ENCODE results near the gene AKAP12. TPM values are rescaled to one million over a fixed set of nuclear protein-coding genes. Genes with fewer than 3 reads are reported as not detected.
A peak's percentile ranks its signal among the peaks of the same experiment; 100 is the strongest.
"Not testable (repeated sequence)": the region's sequence is repeated elsewhere in the genome, so short reads cannot be mapped to it uniquely, and the experiment has no call there.

The AKAP12 gene
- total RNA-seq, 2 donors from 2014 or later, result 9.4 to 25.2 TPM

DNA sequence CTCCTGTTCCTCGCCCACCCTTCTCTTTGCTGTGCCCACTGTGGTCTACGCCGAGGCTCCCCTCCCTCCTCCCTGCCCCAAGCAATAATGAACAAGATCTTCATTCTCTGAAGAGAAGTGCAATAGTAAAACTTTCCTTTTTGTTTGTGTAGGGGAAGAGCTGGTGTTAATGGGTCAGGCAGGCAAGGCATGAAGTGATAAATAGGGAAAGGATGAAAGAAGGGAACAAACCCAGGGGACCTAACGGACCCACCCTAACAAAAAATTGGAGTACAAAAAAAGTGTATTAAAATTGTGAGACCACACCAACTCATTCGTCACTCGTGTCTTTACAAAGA lies 84.7 kb downstream of the AKAP12 start:
- ATAC-seq, result peak; percentile 4
- intact Hi-C loops (cut with DNase I, micrococcal nuclease), result loop anchor here in 1 of 2 donors (5.0 kb wide), 1 partner anchor 307 kb away; no protein-coding TSS in a partner anchor
- DNase-seq, result no peak

DNA sequence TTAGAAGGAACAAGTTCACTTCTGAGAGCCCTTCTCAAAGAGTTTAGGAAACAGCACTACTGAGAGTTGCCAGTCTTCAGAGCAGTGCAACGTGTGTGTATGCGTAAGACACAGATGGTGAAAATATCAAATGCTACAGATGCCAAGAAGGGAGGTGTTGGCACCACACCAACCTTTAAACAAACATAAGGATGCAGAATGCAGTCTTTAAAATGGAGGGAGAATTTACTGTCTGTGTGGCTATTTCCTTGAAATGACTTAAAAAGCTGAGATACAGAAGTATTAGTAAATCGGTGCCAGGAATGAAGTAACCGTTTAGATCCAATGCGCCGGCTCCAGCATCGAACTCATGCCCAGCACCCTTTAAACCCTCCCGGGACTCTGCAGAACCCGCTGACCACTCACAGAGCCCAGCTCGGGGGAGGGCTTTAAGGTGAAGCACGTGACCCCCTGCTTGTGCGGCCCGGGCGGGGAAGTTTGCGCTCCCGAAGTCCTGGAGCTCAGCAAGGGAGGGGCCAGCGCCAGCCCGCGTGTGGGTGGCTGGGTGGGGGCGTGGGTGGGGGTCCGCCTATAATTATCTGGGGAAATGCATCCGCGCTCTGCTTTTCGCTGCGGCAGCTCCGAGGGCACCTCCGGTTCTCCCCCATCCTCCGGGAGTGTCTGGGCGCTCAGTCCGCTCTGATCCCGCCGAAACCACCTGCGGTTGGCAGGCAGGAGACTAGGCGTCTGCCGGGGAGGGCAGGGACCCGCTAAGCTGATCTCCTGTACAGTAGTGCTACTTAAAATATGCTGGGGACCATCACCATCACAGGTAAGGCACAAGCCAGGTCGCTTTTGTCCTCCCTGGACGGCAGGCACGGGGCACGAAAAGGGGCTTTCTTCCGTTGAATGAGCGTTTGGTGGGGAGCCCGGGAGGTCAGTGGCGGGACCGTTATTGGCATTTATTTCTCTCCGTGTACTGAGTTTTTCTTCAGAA lies 85.6 kb downstream of the AKAP12 start:
- ATAC-seq (peak; percentile 78), DNase-seq (peak; percentile 50 to 56)
- intact Hi-C loops (cut with DNase I, micrococcal nuclease), result no loop called here

DNA sequence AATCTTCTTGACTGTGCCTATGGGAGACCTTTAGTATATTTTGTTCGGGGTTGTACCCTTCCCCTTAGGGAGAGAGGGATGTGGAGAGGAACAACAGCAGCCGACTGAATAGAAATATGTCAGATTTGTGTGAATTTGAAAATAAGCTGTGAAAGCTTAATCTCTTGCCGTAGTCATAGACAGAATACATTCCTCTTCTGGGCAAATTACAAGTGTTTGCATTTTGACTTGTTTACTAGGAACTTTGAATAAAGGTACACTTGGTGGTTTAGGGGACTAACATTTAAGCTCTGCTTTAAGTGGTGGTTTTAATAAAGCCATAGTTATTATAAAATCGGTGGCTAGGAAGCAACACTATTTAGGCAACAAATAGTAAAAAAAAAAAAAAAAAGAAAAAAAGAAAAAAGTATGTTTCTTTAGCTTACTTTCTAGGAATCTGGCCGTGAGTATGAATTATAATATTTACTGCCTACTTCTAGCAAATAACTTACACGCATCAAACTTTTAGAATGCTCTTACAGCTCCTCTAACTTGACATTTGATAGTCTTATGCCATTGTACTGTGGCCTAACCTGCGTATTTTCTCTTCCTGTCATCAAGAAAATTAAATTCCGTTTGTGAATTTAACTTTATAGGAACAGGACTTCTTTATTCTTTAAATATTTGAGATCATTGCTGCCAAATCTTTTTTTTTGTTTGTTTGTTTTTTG lies 86.5 kb downstream of the AKAP12 start:
- intact Hi-C loops (cut with DNase I, micrococcal nuclease), result no loop called here
- DNase-seq, result no peak
- ATAC-seq, result no peak

DNA sequence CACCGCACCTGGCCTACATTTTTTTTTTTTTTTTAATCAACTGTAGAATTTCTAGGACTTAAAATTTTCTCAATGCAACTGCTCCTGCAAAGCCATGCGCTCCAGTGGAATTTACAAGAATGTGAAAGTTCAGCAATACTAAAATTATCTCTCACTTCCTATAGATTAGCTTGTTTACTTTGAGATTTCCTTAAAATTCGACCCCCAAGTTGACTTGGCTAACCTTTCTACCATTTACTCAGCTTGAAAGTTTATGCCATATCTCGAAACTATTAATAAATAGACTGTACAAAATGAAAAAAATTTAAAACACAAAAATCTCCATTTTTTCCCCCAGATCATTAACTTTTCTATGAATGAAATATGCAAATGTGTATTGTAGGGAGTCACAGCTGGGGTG lies 87.3 kb downstream of the AKAP12 start:
- intact Hi-C loops (cut with DNase I, micrococcal nuclease), result no loop called here
- DNase-seq (no peak), ATAC-seq (no peak)

- DNase-seq, result no peak
- ATAC-seq, result no peak
- intact Hi-C loops (cut with DNase I, micrococcal nuclease), result loop anchor here (5.0 to 10.0 kb wide), 2 partner anchors 315 to 438 kb away; no protein-coding TSS in a partner anchor
Observed at GRCh38 chr6:151330130-151330696, 90.4 kb downstream of the AKAP12 start.

- ATAC-seq (no peak), DNase-seq (no peak)
- intact Hi-C loops (cut with DNase I, micrococcal nuclease), result loop anchor here in 1 of 2 donors (10.0 kb wide), 1 partner anchor 321 kb away; no protein-coding TSS in a partner anchor
Observed at GRCh38 chr6:151335930-151336329, 96.2 kb downstream of the AKAP12 start.

DNA sequence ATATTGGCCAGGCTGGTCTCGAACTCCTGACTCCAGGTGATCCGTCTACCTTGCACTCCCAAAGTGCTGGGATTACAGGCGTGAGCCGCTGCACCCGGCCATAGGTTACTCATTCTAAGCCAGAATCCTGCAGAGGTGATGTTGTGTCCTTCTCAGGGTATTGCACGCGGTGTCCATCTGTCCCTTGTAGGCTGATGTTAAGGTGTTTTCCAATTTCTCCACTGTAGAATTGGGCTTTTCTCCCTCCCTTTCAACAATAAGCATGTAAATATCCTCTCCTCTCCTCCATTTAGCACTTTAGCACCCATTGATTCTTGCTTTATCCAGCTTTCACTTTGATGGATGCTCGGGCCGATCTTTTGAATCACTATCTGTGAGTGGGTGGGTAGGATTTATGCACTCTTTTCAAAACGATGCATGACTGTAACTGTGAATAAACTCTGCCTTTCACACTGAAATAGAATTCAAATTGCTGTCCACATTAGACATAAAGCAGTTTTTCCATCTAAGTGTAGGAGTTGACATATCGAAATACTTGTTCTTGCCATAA lies 99.0 kb downstream of the AKAP12 start:
- no peak for DNase-seq
- intact Hi-C loops (cut with DNase I, micrococcal nuclease), result loop anchor here in 1 of 2 donors (10.0 kb wide), 1 partner anchor 324 kb away; no protein-coding TSS in a partner anchor
- no peak for ATAC-seq

DNA sequence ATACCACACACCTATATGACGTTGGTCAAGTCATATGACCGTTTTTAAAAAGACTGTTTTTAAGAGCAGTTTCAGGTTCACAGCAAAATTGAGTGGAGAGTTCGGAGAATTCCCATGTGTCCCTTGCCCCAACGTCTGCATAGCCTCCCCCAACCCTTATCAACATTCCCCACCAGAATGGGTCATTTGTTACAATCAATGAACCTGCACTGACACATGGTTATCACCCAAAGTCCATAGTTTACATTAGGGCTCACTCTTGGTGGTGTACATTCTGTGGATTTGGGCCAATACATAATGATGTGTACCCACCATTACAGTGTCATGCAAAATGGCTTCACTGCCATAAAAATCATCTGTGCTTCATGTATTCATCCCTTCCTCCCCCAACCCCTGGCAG lies 99.6 kb downstream of the AKAP12 start:
- ATAC-seq, result no peak
- intact Hi-C loops (cut with DNase I, micrococcal nuclease), result loop anchor here in 1 of 2 donors (10.0 kb wide), 1 partner anchor 325 kb away; no protein-coding TSS in a partner anchor

DNA sequence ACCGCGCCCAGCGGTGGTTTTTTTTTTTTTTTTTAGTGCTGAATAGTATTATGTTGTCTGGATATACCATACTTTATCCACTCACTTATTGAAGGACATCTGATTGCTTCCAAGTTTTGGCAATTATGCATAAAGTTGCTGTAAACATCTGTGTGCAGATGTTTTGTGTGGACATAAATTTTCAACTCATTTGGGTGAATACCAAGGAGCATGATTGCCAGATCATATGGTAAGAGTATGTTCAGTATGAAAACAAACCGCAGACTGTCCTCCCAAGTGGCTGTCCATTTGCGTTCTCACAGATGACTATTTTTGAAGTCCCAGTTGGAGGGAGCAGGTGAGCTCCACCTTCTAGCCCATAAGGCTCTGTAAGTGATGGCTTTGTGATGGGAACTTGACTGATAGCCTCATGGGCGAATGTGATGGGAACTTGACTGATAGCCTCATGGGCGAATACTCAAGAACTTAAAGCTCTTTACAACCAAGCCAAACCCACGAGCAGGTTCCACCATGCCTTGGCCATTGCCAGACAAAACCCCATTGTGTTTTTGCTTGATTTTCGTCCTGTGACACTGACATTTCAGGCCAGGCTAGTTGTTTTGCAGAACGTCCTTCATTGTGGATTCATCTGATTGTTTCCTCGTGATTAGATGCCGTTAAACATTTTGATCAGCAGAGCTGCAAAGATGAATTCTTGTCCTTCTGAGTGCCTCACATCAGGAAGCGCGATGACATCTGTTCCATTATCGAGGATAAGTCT lies 100.6 kb downstream of the AKAP12 start:
- no peak for DNase-seq
- intact Hi-C loops (cut with DNase I, micrococcal nuclease), result no loop called here
- ATAC-seq, result no peak

More for the DNA sequence above, 99.6 kb downstream of the AKAP12 start:
- no peak for DNase-seq

DNA sequence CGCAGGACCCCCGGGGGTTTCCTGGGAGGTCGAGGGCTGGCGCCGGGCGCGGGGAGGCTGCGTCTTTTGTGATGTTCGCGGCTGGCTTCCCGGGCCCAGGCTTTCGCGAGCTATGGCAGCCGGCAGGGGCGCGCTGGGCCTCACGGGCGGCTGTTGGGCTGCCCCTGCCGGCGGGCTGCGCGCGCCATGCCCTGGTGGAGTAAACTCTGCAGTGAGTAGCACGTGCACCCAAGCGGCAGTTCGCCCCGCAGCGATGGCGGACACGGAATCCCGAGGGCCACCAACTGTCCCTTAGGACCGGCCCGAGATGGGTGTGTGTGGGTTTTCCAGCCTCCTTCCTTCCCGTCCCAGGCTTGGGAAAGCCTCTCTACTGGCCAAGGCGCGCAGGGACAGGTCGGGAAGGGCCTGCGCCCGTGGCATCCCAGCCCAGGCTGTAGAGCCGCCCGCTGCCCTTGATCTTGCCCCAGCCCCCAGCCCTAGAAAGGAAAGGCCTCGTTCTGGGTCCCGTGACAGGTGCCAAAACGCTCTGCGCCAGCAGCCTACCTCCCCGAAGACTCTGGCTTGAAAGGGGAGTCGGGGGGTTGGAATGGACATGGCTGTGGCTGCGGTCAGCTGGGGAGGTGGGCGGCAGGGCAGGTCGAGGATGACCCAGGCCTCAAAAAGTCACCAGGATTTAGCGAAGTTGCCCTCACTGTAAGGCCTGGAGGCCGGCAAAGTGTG lies 101.9 kb downstream of the AKAP12 start:
- intact Hi-C loops (cut with DNase I, micrococcal nuclease), result no loop called here
- DNase-seq, result no peak
- ATAC-seq, result no peak

DNA sequence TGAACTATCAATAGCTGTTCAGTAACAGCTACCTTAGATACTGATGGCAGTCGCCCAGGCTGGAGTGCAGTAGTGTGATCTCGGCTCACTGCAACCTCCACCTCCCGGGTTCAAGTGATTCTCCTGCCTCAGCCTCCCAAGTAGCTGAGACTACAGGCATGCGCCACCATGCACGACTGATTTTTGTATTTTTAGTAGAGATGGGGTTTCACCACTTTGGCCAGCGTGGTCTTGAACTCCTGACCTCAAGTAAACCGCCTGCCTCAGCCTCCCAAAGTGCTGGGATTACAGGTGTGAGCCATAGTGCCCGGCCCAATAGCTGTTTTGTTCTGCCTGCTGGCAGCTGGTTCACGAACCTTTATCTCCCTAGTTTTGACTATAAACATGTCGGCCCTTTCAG lies 103.0 kb downstream of the AKAP12 start:
- intact Hi-C loops (cut with DNase I, micrococcal nuclease); DNase-seq; ATAC-seq: not testable (repeated sequence)

DNA sequence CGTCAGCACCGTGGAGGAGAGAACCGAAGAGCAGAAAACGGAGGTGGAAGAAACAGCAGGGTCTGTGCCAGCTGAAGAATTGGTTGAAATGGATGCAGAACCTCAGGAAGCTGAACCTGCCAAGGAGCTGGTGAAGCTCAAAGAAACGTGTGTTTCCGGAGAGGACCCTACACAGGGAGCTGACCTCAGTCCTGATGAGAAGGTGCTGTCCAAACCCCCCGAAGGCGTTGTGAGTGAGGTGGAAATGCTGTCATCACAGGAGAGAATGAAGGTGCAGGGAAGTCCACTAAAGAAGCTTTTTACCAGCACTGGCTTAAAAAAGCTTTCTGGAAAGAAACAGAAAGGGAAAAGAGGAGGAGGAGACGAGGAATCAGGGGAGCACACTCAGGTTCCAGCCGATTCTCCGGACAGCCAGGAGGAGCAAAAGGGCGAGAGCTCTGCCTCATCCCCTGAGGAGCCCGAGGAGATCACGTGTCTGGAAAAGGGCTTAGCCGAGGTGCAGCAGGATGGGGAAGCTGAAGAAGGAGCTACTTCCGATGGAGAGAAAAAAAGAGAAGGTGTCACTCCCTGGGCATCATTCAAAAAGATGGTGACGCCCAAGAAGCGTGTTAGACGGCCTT lies 110.0 kb downstream of the AKAP12 start:
- intact Hi-C loops (cut with DNase I, micrococcal nuclease), result no loop called here
- no peak for DNase-seq
- ATAC-seq, result no peak

- intact Hi-C loops (cut with DNase I, micrococcal nuclease), result no loop called here
- DNase-seq (no peak), ATAC-seq (peak; percentile 95)
Observed at GRCh38 chr6:151350442-151351145, 110.8 kb downstream of the AKAP12 start.

GRCh38 chr6:151351146-151351700 lies 111.5 kb downstream of the AKAP12 start:
- intact Hi-C loops (cut with DNase I, micrococcal nuclease), result no loop called here
- ATAC-seq (no peak), DNase-seq (no peak)

GRCh38 chr6:151351731-151352130 lies 112.0 kb downstream of the AKAP12 start:
- no peak for ATAC-seq
- intact Hi-C loops (cut with DNase I, micrococcal nuclease), result no loop called here
- no peak for DNase-seq
